Activated naive CD8-positive, alpha-beta T cell treated with anti-CD3 and anti-CD28 coated beads, Interleukin-2, amount 50 U/mL, for 24 hours (primary cell): ENCODE measurements around the gene UBAP2.
"Not testable (repeated sequence)": the region's sequence is repeated elsewhere in the genome, so short reads cannot be mapped to it uniquely, and the experiment has no call there.

Experiments used
- ATAC-seq: fragments of 150-1000 bp; cut with Tn5 transposase; one replicate; pipeline ENCODE4 v1.10.0; 2021
- DNase-seq: peaks from one replicate; pipeline ENCODE4 v3.0.0; 2021
- H3K27ac Mint-ChIP-seq: one replicate; pipeline ENCODE4 v1.8.0; 2021; ENCODE audit warnings: mild to moderate bottlenecking, mixed read lengths
- H3K27me3 Mint-ChIP-seq: one replicate; pipeline ENCODE4 v1.8.0; 2021; ENCODE audit warnings: mixed read lengths
- H3K36me3 Mint-ChIP-seq: one replicate; pipeline ENCODE4 v1.8.0; 2021; ENCODE audit warnings: low read depth, mixed read lengths
- H3K4me1 Mint-ChIP-seq: one replicate; pipeline ENCODE4 v1.8.0; 2021; ENCODE audit warnings: mixed read lengths
- H3K4me3 Mint-ChIP-seq: one replicate; pipeline ENCODE4 v1.8.0; 2021; ENCODE audit warnings: mild to moderate bottlenecking, moderate library complexity, mixed read lengths
- H3K9me3 Mint-ChIP-seq: one replicate; pipeline ENCODE4 v1.8.0; 2021; ENCODE audit warnings: mixed read lengths

Gene UBAP2

DNA sequence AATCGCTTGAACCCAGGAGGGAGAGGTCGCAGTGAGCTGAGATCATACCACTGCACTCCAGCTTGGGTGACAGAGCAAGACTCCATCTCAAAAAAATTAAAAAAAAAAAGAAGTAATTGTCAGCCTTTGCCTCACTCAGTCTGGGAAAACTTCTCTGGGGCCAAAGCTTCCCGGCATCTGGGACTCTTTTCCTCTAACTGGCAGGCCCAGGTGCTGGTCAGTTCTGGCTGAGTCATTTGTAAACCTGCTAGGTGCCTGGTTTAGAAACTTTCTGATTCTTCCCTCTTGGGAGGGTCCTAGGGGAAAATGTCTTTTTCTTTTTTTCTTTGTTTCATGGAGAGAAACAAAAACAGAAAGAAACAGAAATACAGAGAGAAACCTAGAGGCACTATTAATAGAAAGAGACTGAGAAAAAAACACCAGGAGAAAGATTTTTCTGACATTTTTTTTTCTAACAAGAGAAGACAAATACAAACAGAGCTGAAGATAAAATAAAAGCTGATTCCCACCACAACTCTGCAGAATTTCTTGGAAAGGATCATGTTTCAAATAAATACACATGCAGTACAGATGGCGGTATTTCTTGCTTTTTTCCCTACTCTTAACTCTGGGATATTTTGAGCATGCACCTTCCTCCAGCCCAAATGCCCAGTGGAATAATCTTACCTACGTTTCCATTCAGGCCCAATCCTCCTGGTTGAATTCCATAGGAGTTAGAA, 22.1 kb upstream of the UBAP2 start:
- no peaks in the 10 kb centered on the region for H3K36me3 Mint-ChIP-seq
- no peaks in the 10 kb centered on the region for H3K9me3 Mint-ChIP-seq
- DNase-seq, result no peak
- no peak overlapping the region for H3K27ac Mint-ChIP-seq
- H3K4me1 Mint-ChIP-seq, result no peaks in the 10 kb centered on the region
- no peak for ATAC-seq
- H3K27me3 Mint-ChIP-seq, result no peaks in the 10 kb centered on the region
- H3K4me3 Mint-ChIP-seq, result no peak overlapping the region

DNA sequence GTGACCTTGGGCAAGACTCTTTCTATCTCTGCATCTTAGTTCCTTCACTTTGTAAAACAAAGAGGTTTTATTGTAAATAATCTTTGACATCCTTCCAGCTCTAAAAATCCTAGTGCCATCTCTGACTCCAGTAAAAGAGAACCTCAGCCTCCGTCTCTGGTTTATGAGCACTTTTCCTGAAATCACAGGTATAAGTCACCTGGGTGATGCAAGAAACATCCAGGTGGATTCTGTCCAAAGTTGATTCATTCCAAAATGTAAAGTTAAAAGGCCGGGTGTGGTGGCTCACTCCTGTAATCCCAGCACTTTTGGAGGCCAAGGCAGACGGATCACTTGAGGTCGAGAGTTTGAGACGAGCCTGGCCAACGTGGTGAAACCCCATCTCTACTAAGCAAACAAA, 21.1 kb upstream of the UBAP2 start:
- no peaks in the 10 kb centered on the region for H3K36me3 Mint-ChIP-seq
- no peak for ATAC-seq
- no peaks in the 10 kb centered on the region for H3K9me3 Mint-ChIP-seq
- no peak overlapping the region for H3K4me3 Mint-ChIP-seq
- no peaks in the 10 kb centered on the region for H3K4me1 Mint-ChIP-seq
- no peak overlapping the region for H3K27ac Mint-ChIP-seq
- no peak for DNase-seq
- no peaks in the 10 kb centered on the region for H3K27me3 Mint-ChIP-seq

DNA sequence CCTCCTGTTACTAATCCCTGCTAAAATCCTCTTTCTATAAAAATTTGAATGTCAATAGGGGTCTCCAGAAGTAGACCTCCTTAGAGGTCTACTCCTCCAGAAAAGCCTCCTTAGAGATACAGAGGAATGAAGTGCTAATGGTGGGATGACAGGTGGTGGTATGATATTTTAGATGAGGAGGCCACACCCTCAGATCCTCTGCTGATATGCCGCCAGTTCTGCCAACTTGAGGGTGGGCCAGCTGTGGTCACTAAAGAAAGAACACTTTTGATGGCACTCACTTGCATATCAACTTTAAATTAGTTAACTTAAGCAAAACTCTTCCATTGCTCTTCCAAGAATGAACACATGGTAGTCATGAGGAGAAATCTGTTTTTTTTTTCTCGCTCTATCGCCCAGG, 16.9 kb upstream of the UBAP2 start:
- Mint-ChIP-seq H3K27ac (no peak overlapping the region), H3K4me1 (no peaks in the 10 kb centered on the region), H3K27me3 (no peaks in the 10 kb centered on the region), H3K9me3 (no peaks in the 10 kb centered on the region), H3K4me3 (no peak overlapping the region), H3K36me3 (no peaks in the 10 kb centered on the region)
- ATAC-seq (no peak), DNase-seq (no peak)

- H3K9me3 Mint-ChIP-seq, result no peaks in the 10 kb centered on the region
Measured at GRCh38 chr9:34059954-34060353, 11.3 kb upstream of the UBAP2 start.

GRCh38 chr9:34059281-34059680, 10.6 kb upstream of the UBAP2 start:
- Mint-ChIP-seq H3K36me3 (no peaks in the 10 kb centered on the region), H3K27me3 (peaks cover 8% of the 10 kb centered on the region), H3K27ac (no peak overlapping the region), H3K4me3 (no peak overlapping the region), H3K4me1 (no peaks in the 10 kb centered on the region), H3K9me3 (no peaks in the 10 kb centered on the region)
- no peak for DNase-seq
- ATAC-seq, result no peak

More at GRCh38 chr9:34059954-34060353, 11.3 kb upstream of the UBAP2 start:
- Mint-ChIP-seq H3K36me3 (no peaks in the 10 kb centered on the region), H3K4me3 (no peak overlapping the region), H3K4me1 (no peaks in the 10 kb centered on the region), H3K27me3 (peaks cover 8% of the 10 kb centered on the region), H3K27ac (no peak overlapping the region)
- DNase-seq, result no peak
- ATAC-seq, result no peak

DNA sequence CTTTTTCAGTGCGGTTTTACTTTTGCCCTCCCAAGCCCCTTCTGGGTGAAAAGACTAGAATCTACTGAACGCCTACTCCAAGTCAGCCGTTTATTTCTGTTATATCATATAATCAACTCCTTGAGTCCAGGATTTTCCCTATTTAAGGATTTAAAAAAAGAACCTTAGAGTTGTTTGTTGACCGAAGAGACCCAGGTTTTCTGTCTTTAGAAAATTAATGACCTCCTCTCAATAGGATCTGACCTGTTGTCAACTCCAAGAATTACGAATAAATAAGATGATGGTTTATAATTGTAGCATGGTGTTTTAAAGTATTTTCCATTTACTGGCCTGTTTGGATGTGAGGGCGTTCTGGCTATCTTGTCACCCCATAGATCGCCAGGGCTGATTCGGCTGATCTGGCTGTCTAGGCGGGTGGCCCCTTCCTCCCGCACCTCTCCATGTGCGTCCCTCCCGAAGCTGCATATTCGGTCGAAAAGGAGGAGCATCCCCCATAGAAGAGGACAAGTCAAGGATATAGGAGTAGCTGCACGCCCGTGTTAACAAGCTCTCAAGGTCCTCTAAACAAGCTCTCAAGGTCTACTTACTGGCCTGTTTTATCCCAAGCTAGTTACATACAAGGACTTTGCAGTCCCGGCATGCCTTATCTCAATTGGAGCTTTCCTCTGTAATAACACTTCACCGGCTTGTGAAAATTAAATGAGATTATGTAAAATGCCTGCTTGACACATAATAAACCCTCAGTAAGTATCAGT, 1.1 kb upstream of the UBAP2 start:
- Mint-ChIP-seq H3K27me3 (peaks cover 5% of the 10 kb centered on the region), H3K4me1 (peaks cover 51% of the 10 kb centered on the region), H3K27ac (peak overlapping the region; percentile 99), H3K36me3 (peaks cover 10% of the 10 kb centered on the region), H3K4me3 (peak overlapping the region; percentile 100), H3K9me3 (no peaks in the 10 kb centered on the region)
- ATAC-seq, result no peak
- DNase-seq, result peak; percentile 14

- Mint-ChIP-seq H3K4me1 (peaks cover 48% of the 10 kb centered on the region), H3K4me3 (peak overlapping the region; percentile 100)
Measured at GRCh38 chr9:34047864-34048726, 592 bp downstream of the UBAP2 start.

GRCh38 chr9:34046784-34047379, 1.8 kb downstream of the UBAP2 start:
- Mint-ChIP-seq H3K4me3 (peak overlapping the region; percentile 100), H3K4me1 (peaks cover 43% of the 10 kb centered on the region), H3K27me3 (peaks cover 5% of the 10 kb centered on the region), H3K36me3 (peaks cover 16% of the 10 kb centered on the region), H3K9me3 (no peaks in the 10 kb centered on the region), H3K27ac (peak overlapping the region; percentile 99)
- no peak for DNase-seq
- no peak for ATAC-seq

More at GRCh38 chr9:34047864-34048726, 592 bp downstream of the UBAP2 start:
- DNase-seq (peak; percentile 71), ATAC-seq (peak; percentile 41)
- H3K9me3 Mint-ChIP-seq, result no peaks in the 10 kb centered on the region
- peak overlapping the region; percentile 99 for H3K27ac Mint-ChIP-seq
- H3K36me3 Mint-ChIP-seq, result peaks cover 13% of the 10 kb centered on the region
- peaks cover 5% of the 10 kb centered on the region for H3K27me3 Mint-ChIP-seq

- H3K9me3 Mint-ChIP-seq, result no peaks in the 10 kb centered on the region
Measured at GRCh38 chr9:34045903-34046302, 2.8 kb downstream of the UBAP2 start.

GRCh38 chr9:34042074-34042473, 6.6 kb downstream of the UBAP2 start:
- Mint-ChIP-seq H3K4me1 (peaks cover 15% of the 10 kb centered on the region), H3K36me3 (peaks cover 26% of the 10 kb centered on the region)
- not testable (repeated sequence) for ATAC-seq, H3K27me3 Mint-ChIP-seq, H3K27ac Mint-ChIP-seq, H3K4me3 Mint-ChIP-seq, H3K9me3 Mint-ChIP-seq, DNase-seq

More at GRCh38 chr9:34045903-34046302, 2.8 kb downstream of the UBAP2 start:
- H3K36me3 Mint-ChIP-seq, result peaks cover 18% of the 10 kb centered on the region
- no peak overlapping the region for H3K27ac Mint-ChIP-seq
- H3K4me3 Mint-ChIP-seq, result peak overlapping the region; percentile 100
- ATAC-seq, result no peak
- DNase-seq, result no peak
- peaks cover 43% of the 10 kb centered on the region for H3K4me1 Mint-ChIP-seq
- peaks cover 5% of the 10 kb centered on the region for H3K27me3 Mint-ChIP-seq

GRCh38 chr9:34038851-34039250, 9.8 kb downstream of the UBAP2 start:
- not testable (repeated sequence) for H3K9me3 Mint-ChIP-seq, H3K27ac Mint-ChIP-seq, DNase-seq, H3K4me3 Mint-ChIP-seq, ATAC-seq, H3K27me3 Mint-ChIP-seq, H3K4me1 Mint-ChIP-seq
- H3K36me3 Mint-ChIP-seq, result peaks cover 30% of the 10 kb centered on the region

DNA sequence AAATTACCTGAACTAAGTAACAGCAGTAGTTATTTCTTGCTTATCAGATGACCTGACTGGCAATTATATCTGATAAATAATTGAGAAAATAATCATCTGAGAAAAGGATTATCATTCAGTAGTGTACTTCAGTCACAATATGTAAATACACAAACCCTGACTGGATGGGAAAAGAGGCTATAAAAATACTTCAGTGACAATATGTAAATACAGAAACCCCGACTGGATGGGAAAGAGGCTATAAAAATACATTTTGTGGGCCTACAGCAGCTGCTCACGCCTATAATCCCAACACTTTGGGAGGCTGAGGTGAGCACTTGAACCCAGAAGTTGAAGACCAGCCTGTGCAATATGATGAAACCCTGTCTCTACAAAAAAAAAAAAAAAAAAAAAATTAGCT, 11.1 kb downstream of the UBAP2 start:
- no peaks in the 10 kb centered on the region for H3K27me3 Mint-ChIP-seq
- peaks cover 29% of the 10 kb centered on the region for H3K36me3 Mint-ChIP-seq
- H3K27ac Mint-ChIP-seq, result no peak overlapping the region
- DNase-seq (no peak), ATAC-seq (no peak)
- no peaks in the 10 kb centered on the region for H3K9me3 Mint-ChIP-seq
- H3K4me1 Mint-ChIP-seq, result no peaks in the 10 kb centered on the region
- H3K4me3 Mint-ChIP-seq, result no peak overlapping the region

DNA sequence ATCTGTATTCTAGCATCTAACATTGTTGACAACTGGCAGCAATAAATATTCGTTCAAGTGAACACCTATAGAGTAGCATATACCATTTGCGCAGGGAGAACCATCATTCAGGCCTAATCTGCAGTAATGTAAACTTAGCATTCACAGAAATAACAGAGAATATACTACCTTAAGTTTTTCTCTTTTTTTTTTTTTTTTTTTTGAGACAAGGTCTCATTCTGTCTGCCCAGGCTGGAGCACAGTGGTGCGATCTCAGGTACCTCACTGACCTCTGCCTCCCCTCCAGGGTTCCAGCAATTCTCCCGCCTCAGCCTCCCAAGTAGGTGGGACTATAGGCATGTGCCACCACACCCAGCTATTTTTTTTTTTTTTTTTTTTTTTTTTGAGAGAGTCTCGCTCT, 12.1 kb downstream of the UBAP2 start:
- no peaks in the 10 kb centered on the region for H3K9me3 Mint-ChIP-seq
- peaks cover 32% of the 10 kb centered on the region for H3K36me3 Mint-ChIP-seq
- no peaks in the 10 kb centered on the region for H3K4me1 Mint-ChIP-seq
- H3K4me3 Mint-ChIP-seq, result no peak overlapping the region
- DNase-seq (no peak), ATAC-seq (no peak)
- H3K27ac Mint-ChIP-seq, result no peak overlapping the region
- H3K27me3 Mint-ChIP-seq, result no peaks in the 10 kb centered on the region

DNA sequence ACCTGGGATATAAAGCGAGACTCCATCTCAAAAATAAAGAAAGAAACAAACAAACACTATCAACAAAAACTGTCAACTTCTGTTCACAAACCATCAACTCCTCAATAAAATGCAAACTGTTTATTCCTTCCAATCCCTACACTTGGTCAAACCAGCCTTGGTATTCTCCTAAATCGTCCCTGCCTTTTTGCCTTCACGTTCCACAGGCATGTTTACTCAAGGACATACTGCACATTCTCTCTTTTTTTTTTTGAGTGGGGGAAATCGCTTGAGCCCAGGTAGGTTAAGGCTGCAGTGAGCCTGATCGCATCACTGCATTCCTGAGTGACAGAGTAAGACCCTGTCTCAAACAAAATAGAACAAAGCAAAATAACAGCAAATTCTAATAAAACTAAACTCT, 13.0 kb downstream of the UBAP2 start:
- no peak overlapping the region for H3K27ac Mint-ChIP-seq
- no peak for ATAC-seq

More for the DNA sequence above, 13.0 kb downstream of the UBAP2 start:
- no peaks in the 10 kb centered on the region for H3K27me3 Mint-ChIP-seq
- DNase-seq, result no peak
- no peak overlapping the region for H3K4me3 Mint-ChIP-seq
- H3K9me3 Mint-ChIP-seq, result no peaks in the 10 kb centered on the region
- peaks cover 32% of the 10 kb centered on the region for H3K36me3 Mint-ChIP-seq
- H3K4me1 Mint-ChIP-seq, result no peaks in the 10 kb centered on the region
